ENCODE results near the gene STXBP2. TPM values are rescaled to one million over a fixed set of nuclear protein-coding genes. Genes with fewer than 3 reads are reported as not detected.
A peak's percentile ranks its signal among the peaks of the same experiment; 100 is the strongest.

STXBP2 gene
- total and polyA plus RNA-seq, 9 of the 15 experiments (the other 6 are each of a cell fraction or from before 2014, with no cell fraction given): 2.5 to 163 (median 71.3) TPM

DNA sequence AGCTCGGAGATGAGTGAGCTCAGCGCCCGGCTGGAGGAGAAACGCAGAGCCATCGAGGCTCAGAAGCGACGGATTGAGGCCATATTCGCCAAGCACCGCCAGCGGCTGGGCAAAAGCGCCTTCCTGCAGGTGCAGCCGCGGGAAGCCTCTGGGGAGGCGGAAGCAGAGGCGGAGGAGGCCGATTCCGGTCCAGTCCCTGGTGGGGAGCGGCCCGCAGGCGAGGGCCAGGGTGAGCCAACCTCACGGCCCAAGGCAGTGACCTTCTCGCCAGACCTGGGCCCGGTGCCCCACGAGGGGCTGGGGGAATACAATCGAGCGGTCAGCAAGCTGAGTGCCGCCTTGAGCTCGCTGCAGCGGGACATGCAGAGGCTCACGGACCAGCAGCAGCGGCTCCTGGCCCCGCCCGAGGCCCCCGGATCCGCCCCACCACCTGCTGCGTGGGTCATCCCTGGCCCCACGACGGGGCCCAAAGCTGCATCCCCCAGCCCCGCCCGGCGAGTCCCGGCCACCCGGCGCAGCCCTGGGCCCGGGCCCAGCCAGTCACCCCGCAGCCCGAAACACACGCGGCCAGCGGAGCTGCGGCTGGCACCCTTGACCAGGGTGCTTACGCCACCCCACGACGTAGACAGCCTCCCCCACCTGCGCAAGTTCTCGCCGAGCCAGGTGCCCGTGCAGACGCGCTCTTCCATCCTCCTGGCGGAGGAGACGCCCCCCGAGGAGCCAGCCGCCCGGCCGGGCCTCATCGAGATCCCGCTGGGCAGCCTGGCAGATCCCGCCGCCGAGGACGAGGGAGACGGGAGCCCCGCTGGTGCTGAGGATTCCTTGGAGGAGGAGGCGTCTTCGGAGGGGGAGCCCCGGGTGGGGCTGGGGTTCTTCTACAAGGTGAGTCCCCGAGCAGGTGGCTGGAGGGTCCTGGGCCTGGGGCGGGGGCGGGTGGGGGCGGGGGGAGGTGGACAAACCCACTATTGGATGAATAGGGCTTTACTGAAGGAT lies 24.3 kb upstream of the STXBP2 start:
- 0 out of 4 replicates have a peak overlapping the region, but pooled peaks of 1 of the 2 experiments have one; percentile 14 for H3K9ac ChIP-seq (ENCODE audit: insufficient read depth in 1 of 2, low read depth in 2 of 2, low read length in 2 of 2)
- WGBS (ENCODE audit: insufficient coverage, low coverage, missing lambda C conversion rate): 7% methylated on average over 43 of the region's 81 CpGs
- H3K9me1 ChIP-seq (ENCODE audit: control insufficient read depth, insufficient read depth, low read length): no peaks in the 10 kb centered on the region
- in situ Hi-C loops (cut with MboI): no loop called here
- H3K4me3 ChIP-seq: no peak overlapping the region
- BruUV-seq (replicated peaks): no TSS peak
- ATAC-seq (peak; percentile 33), DNase-seq (ENCODE audit: extremely low read depth in 1 of 4, low spot score in 3 of 4) (no peak), FAIRE-seq (no peak)
- no peaks in the 10 kb centered on the region for H3K9me3 ChIP-seq (replicated peaks; ENCODE audit: control insufficient read depth, insufficient read depth, low read depth, low read length)
- H3K36me3 ChIP-seq (ENCODE audit: control insufficient read depth, insufficient read depth, low read length): no peaks in the 10 kb centered on the region
- no peaks in the 10 kb centered on the region for H3K79me2 ChIP-seq (ENCODE audit: control insufficient read depth, insufficient read depth, low read length)
- TF ChIP-seq ETV1 (tag; conservative IDR thresholded peaks at IDR 0.05; ENCODE audit: low read depth): 0 out of 2 replicates have a peak, but pooled peaks have one; percentile 28
- TF ChIP-seq ZNF140 (CRISPR knock-in tag; IDR thresholded peaks at IDR 0.05): no peak
- CTCF ChIA-PET (ENCODE audit: low intra/inter-chr PET ratio): no interaction called here
- H4K20me1 ChIP-seq (replicated peaks; ENCODE audit: control insufficient read depth, insufficient read depth, low read length): 0 out of 2 replicates have a peak, but pooled peaks cover 6% of the 10 kb centered on the region
- H2AFZ ChIP-seq (ENCODE audit: low read depth, low read length): no peak overlapping the region
- no peak overlapping the region for H3K27ac ChIP-seq (ENCODE audit: extremely low read depth, low read depth, low read length)
- POLR2A ChIA-PET: interaction anchor here (0.6 to 1.3 kb wide), 4 partner anchors 16 to 163 kb away, joined by 3 to 5 read pairs (median 3); no protein-coding TSS in a partner anchor
- peaks cover 9 to 35% of the 10 kb centered on the region in 2 experiments; a peak in 3 of 5 replicates for H3K27me3 ChIP-seq (ENCODE audit: control insufficient read depth in 2 of 2, insufficient read depth in 2 of 2, low read length in 2 of 2)
- peaks cover 0 to 49% of the 10 kb centered on the region in 2 experiments; a peak in 3 of 5 replicates for H3K4me1 ChIP-seq (replicated peaks in 1 of 2; ENCODE audit: control insufficient read depth in 2 of 2, insufficient read depth in 2 of 2, low read length in 2 of 2)
- intact Hi-C loops (cut with micrococcal nuclease): no loop called here
- H3K4me2 ChIP-seq (ENCODE audit: insufficient read depth, low read length): no peak overlapping the region
